SU-DHL-6 (cell line): Measurements from ENCODE around the gene TBC1D8.

Experiments used
- H2AFZ ChIP-seq: fragments of 200-600 bp; sonication (generic); 2 replicates; pipeline ENCODE4 v1.6.1; 2014; ENCODE audit warnings: low read depth, mild to moderate bottlenecking, moderate library complexity, mixed read lengths, antibody characterized with exemption, low read length; ENCODE audit not compliant: severe bottlenecking
- H3F3A ChIP-seq: fragments of 200-600 bp; shearing (Covaris generic); 2 replicates; pipeline ENCODE4 v1.6.0; 2016; ENCODE audit warnings: antibody characterized with exemption, mild to moderate bottlenecking; ENCODE audit not compliant: insufficient read depth
- H3K27ac ChIP-seq: fragments of 200-600 bp; sonication (generic); 2 replicates; pipeline ENCODE4 v1.5.1; 2016; ENCODE audit warnings: low read depth, mild to moderate bottlenecking, low read length, moderate library complexity, mixed read lengths
- H3K27me3 ChIP-seq: fragments of 200-600 bp; sonication (generic), shearing (Covaris generic); 2 replicates; pipeline ENCODE4 v1.6.0; 2014; ENCODE audit warnings: mild to moderate bottlenecking, low read length
- H3K36me3 ChIP-seq: fragments of 200-600 bp; sonication (generic); 2 replicates; pipeline ENCODE4 v1.6.1; 2014; ENCODE audit warnings: mild to moderate bottlenecking, low read length, mixed read lengths
- H3K4me2 ChIP-seq: fragments of 300-600, 200-600 bp; shearing (Covaris generic), sonication (generic); 2 replicates; pipeline ENCODE4 v1.6.0; 2014; ENCODE audit warnings: low read length, low read depth, mild to moderate bottlenecking; ENCODE audit not compliant: poor library complexity, severe bottlenecking
- H3K4me3 ChIP-seq: fragments of 200-600 bp; sonication (generic); 2 replicates; pipeline ENCODE4 v1.5.1; 2014; ENCODE audit warnings: antibody characterized with exemption, low read length, mild to moderate bottlenecking, mixed read lengths; ENCODE audit not compliant: insufficient read depth, poor library complexity, severe bottlenecking
- H3K79me2 ChIP-seq: fragments of 200-600 bp; sonication (generic); 2 replicates; pipeline ENCODE4 v1.6.1; 2014; ENCODE audit warnings: mild to moderate bottlenecking, low read length, moderate library complexity; ENCODE audit not compliant: insufficient read depth
- H3K9ac ChIP-seq: fragments of 200-600 bp; sonication (generic); 2 replicates; pipeline ENCODE4 v1.7.0; 2014; ENCODE audit warnings: mild to moderate bottlenecking, low read length
- H3K9me2 ChIP-seq: fragments of 200-600 bp; sonication (generic); replicated peaks from 2 replicates; pipeline ENCODE4 v1.6.1; 2014; ENCODE audit warnings: low read length; ENCODE audit not compliant: insufficient read depth
- H3K9me3 ChIP-seq: fragments of 200-600 bp; sonication (generic); 2 replicates; pipeline ENCODE4 v1.6.1; 2014; ENCODE audit warnings: low read length, mixed read lengths; ENCODE audit not compliant: insufficient read depth
- H4K20me1 ChIP-seq: fragments of 200-600 bp; sonication (generic); 2 replicates; pipeline ENCODE4 v1.6.1; 2014; ENCODE audit warnings: low read depth, mild to moderate bottlenecking, antibody characterized with exemption, low read length, moderate library complexity, mixed read lengths
- CTCF ChIP-seq: fragments of 200-600 bp; sonication (generic); IDR thresholded peaks from one replicate; pipeline ENCODE4 v1.5.1; 2017; ENCODE audit warnings: antibody characterized with exemption, mild to moderate bottlenecking, low read length, moderate library complexity; ENCODE audit not compliant: insufficient read depth, poor library complexity, severe bottlenecking
- EZH2phosphoT487 ChIP-seq: fragments of 200-600 bp; sonication (generic), shearing (Covaris generic); conservative IDR thresholded peaks from 2 replicates; pipeline ENCODE4 v1.6.1; 2018; ENCODE audit warnings: mild to moderate bottlenecking, antibody characterized with exemption, low read length, moderate library complexity, mixed read lengths

TBC1D8 gene

GRCh38 chr2:100962366-100963025, 188.7 kb downstream of the TBC1D8 start:
- Histone ChIP-seq H2AFZ (no peak overlapping the region), H3K9ac (no peak overlapping the region), H3K4me3 (no peak overlapping the region), H3K27me3 (no peaks in the 10 kb centered on the region), H3K4me2 (no peak overlapping the region), H3K79me2 (no peaks in the 10 kb centered on the region), H3K27ac (no peak overlapping the region), H3K36me3 (no peaks in the 10 kb centered on the region), H3K9me3 (no peaks in the 10 kb centered on the region), H4K20me1 (no peaks in the 10 kb centered on the region), H3K9me2 (no peaks in the 10 kb centered on the region), H3F3A (no peaks in the 10 kb centered on the region)
- no peak for TF ChIP-seq EZH2phosphoT487
- no peak for TF ChIP-seq CTCF

GRCh38 chr2:100960688-100961087, 190.5 kb downstream of the TBC1D8 start:
- Histone ChIP-seq H3K79me2 (no peaks in the 10 kb centered on the region), H3K9ac (no peak overlapping the region), H2AFZ (no peak overlapping the region), H3K9me2 (no peaks in the 10 kb centered on the region), H3K4me3 (no peak overlapping the region), H3K9me3 (no peaks in the 10 kb centered on the region), H3K36me3 (no peaks in the 10 kb centered on the region), H3K27me3 (no peaks in the 10 kb centered on the region), H3F3A (no peaks in the 10 kb centered on the region), H3K4me2 (no peak overlapping the region), H4K20me1 (no peaks in the 10 kb centered on the region), H3K27ac (no peak overlapping the region)
- no peak for TF ChIP-seq EZH2phosphoT487
- no peak for TF ChIP-seq CTCF

GRCh38 chr2:100959225-100959880, 191.8 kb downstream of the TBC1D8 start:
- Histone ChIP-seq H3K36me3 (no peaks in the 10 kb centered on the region), H2AFZ (no peak overlapping the region), H3K9ac (no peak overlapping the region), H3K27ac (no peak overlapping the region), H4K20me1 (no peaks in the 10 kb centered on the region), H3K4me2 (no peak overlapping the region), H3K9me3 (no peaks in the 10 kb centered on the region), H3K9me2 (no peaks in the 10 kb centered on the region), H3K27me3 (no peaks in the 10 kb centered on the region), H3K79me2 (no peaks in the 10 kb centered on the region), H3K4me3 (no peak overlapping the region), H3F3A (no peaks in the 10 kb centered on the region)
- TF ChIP-seq CTCF: no peak
- no peak for TF ChIP-seq EZH2phosphoT487
